KOPT-K1 (cell line): ENCODE measurements around the gene NRG3.
"Not testable (repeated sequence)": the region's sequence is repeated elsewhere in the genome, so short reads cannot be mapped to it uniquely, and the experiment has no call there.

Experiments
- H3K27ac ChIP-seq: fragments of 200-600 bp; sonication (generic); 2 replicates; pipeline ENCODE4 v1.5.1; 2016; ENCODE audit warnings: antibody characterized with exemption, mild to moderate bottlenecking, low read depth, low read length; ENCODE audit not compliant: poor library complexity, severe bottlenecking
- H3K36me3 ChIP-seq: fragments of 200-600 bp; sonication (generic); 2 replicates; pipeline ENCODE4 v1.5.1; 2017; ENCODE audit warnings: antibody characterized with exemption, mild to moderate bottlenecking, low read length, moderate library complexity; ENCODE audit not compliant: insufficient read depth
- H3K9me3 ChIP-seq: fragments of 200-600 bp; sonication (generic); 2 replicates; pipeline ENCODE4 v1.5.1; 2017; ENCODE audit warnings: antibody characterized with exemption, low read length, mild to moderate bottlenecking; ENCODE audit not compliant: insufficient read depth, poor library complexity, severe bottlenecking

NRG3 gene

GRCh38 chr10:82953331-82953730, 1078.3 kb downstream of the NRG3 start:
- Histone ChIP-seq H3K36me3 (no peaks in the 10 kb centered on the region), H3K9me3 (no peaks in the 10 kb centered on the region), H3K27ac (no peak overlapping the region)

- no peak overlapping the region for H3K27ac ChIP-seq
- H3K36me3 ChIP-seq, result no peaks in the 10 kb centered on the region
- H3K9me3 ChIP-seq, result no peaks in the 10 kb centered on the region
Measured at GRCh38 chr10:82953909-82954308, 1078.9 kb downstream of the NRG3 start.

- H3K36me3 ChIP-seq, H3K27ac ChIP-seq: not testable (repeated sequence)
Measured at GRCh38 chr10:82960421-82961060, 1085.5 kb downstream of the NRG3 start.

GRCh38 chr10:82961864-82962263, 1086.9 kb downstream of the NRG3 start:
- no peaks in the 10 kb centered on the region for H3K36me3 ChIP-seq
- H3K9me3 ChIP-seq, result no peaks in the 10 kb centered on the region
- no peak overlapping the region for H3K27ac ChIP-seq

More at GRCh38 chr10:82960421-82961060, 1085.5 kb downstream of the NRG3 start:
- H3K9me3 ChIP-seq, result not testable (repeated sequence)

GRCh38 chr10:82966130-82966529, 1091.1 kb downstream of the NRG3 start:
- no peaks in the 10 kb centered on the region for H3K9me3 ChIP-seq
- no peaks in the 10 kb centered on the region for H3K36me3 ChIP-seq
- no peak overlapping the region for H3K27ac ChIP-seq

GRCh38 chr10:82968533-82968932, 1093.5 kb downstream of the NRG3 start:
- Histone ChIP-seq H3K27ac (no peak overlapping the region), H3K9me3 (no peaks in the 10 kb centered on the region), H3K36me3 (no peaks in the 10 kb centered on the region)

GRCh38 chr10:82969405-82969804, 1094.4 kb downstream of the NRG3 start:
- Histone ChIP-seq H3K9me3 (no peaks in the 10 kb centered on the region), H3K27ac (no peak overlapping the region), H3K36me3 (no peaks in the 10 kb centered on the region)

GRCh38 chr10:82980321-82980720, 1105.3 kb downstream of the NRG3 start:
- no peak overlapping the region for H3K27ac ChIP-seq
- H3K36me3 ChIP-seq, result no peaks in the 10 kb centered on the region
- no peaks in the 10 kb centered on the region for H3K9me3 ChIP-seq

- no peaks in the 10 kb centered on the region for H3K9me3 ChIP-seq
- no peaks in the 10 kb centered on the region for H3K36me3 ChIP-seq
- H3K27ac ChIP-seq, result no peak overlapping the region
Measured at GRCh38 chr10:82981137-82981723, 1106.2 kb downstream of the NRG3 start.

- Histone ChIP-seq H3K27ac (no peak overlapping the region), H3K9me3 (no peaks in the 10 kb centered on the region)
Measured at GRCh38 chr10:82982110-82982608, 1107.2 kb downstream of the NRG3 start.

GRCh38 chr10:82986216-82986615, 1111.2 kb downstream of the NRG3 start:
- Histone ChIP-seq H3K36me3 (no peaks in the 10 kb centered on the region), H3K27ac (no peak overlapping the region), H3K9me3 (no peaks in the 10 kb centered on the region)

More at GRCh38 chr10:82982110-82982608, 1107.2 kb downstream of the NRG3 start:
- no peaks in the 10 kb centered on the region for H3K36me3 ChIP-seq

GRCh38 chr10:83006479-83006878, 1131.5 kb downstream of the NRG3 start:
- H3K9me3 ChIP-seq, H3K36me3 ChIP-seq, H3K27ac ChIP-seq: not testable (repeated sequence)

- Histone ChIP-seq H3K27ac (no peak overlapping the region), H3K9me3 (no peaks in the 10 kb centered on the region), H3K36me3 (no peaks in the 10 kb centered on the region)
Measured at GRCh38 chr10:83007510-83007909, 1132.5 kb downstream of the NRG3 start.

GRCh38 chr10:83012866-83013265, 1137.9 kb downstream of the NRG3 start:
- Histone ChIP-seq H3K9me3 (no peaks in the 10 kb centered on the region), H3K27ac (no peak overlapping the region), H3K36me3 (no peaks in the 10 kb centered on the region)

GRCh38 chr10:83017076-83017867, 1142.3 kb downstream of the NRG3 start:
- Histone ChIP-seq H3K36me3 (no peaks in the 10 kb centered on the region), H3K27ac (no peak overlapping the region), H3K9me3 (no peaks in the 10 kb centered on the region)
